HG03025 (cell line): ENCODE results near the gene PELI1.

Experiments
- ATAC-seq: cut with Tn5 transposase; IDR thresholded peaks from one replicate; pipeline ENCODE4 v1.9.1; 2021; ENCODE audit warnings: mild to moderate bottlenecking, moderate library complexity; ENCODE audit not compliant: unreplicated experiment, low FRiP score

The PELI1 gene

DNA sequence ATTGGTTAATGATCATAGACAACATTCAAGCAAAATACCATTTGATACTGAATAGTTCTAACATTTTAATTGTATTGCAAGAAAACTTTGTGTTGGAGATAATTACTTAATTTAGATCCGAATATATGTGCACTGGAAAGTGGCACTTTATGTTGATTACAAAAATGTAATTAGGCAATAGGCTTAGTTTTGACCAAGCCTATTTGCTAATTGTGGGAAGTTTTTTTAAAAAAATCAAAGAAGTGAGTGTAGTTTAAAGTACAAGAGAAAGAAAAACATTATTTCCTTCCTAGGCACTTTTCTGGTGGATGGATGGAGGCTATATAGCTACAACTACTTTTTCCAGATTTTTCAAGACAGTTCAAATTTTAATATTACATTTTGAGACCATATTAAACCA, 18.3 kb upstream of the PELI1 start:
- ATAC-seq, result no peak

- ATAC-seq, result no peak
Observed at GRCh38 chr2:64157792-64158191, 13.6 kb upstream of the PELI1 start.

DNA sequence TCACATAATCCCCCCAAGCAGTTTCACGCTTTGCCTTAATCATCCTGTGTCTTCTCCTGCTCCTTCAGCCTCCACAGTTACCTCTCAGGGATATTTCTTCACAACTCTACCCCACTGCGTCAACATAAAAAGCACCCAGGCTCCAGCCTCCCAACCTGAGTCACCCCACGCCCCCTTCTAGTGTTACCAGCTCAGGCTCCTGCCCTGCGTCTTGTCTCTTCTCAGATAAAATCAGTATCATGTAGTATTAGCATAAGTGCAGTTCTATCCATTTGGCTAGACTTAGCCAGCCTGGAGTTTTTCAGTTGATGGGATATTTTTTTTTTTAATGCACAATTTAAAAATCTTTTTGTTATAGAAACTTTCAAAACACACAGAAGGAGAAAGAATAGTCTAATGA, 9.6 kb upstream of the PELI1 start:
- ATAC-seq, result no peak

DNA sequence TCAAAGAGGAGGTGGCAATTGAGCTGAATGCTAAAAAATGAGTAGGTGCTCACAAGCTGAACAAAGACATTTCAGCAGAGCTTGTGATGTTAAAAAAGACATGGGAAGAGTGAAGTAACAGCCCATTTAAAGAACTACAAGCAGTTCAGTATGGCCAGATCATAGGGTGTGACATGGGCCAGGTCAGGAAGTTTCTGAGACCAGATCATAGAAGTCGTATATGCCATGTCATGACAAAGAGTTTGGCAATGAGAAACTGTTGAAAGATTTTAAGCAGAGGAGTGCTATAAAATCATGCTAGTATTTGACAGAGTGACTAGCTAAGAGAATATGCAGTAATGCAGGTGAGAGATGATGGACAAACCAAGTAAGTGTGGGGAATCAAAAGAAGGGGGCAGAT, 7.3 kb upstream of the PELI1 start:
- ATAC-seq, result no peak

GRCh38 chr2:64145714-64146113, 1.5 kb upstream of the PELI1 start:
- ATAC-seq, result no peak

GRCh38 chr2:64145119-64145518, 899 bp upstream of the PELI1 start:
- ATAC-seq, result no peak

DNA sequence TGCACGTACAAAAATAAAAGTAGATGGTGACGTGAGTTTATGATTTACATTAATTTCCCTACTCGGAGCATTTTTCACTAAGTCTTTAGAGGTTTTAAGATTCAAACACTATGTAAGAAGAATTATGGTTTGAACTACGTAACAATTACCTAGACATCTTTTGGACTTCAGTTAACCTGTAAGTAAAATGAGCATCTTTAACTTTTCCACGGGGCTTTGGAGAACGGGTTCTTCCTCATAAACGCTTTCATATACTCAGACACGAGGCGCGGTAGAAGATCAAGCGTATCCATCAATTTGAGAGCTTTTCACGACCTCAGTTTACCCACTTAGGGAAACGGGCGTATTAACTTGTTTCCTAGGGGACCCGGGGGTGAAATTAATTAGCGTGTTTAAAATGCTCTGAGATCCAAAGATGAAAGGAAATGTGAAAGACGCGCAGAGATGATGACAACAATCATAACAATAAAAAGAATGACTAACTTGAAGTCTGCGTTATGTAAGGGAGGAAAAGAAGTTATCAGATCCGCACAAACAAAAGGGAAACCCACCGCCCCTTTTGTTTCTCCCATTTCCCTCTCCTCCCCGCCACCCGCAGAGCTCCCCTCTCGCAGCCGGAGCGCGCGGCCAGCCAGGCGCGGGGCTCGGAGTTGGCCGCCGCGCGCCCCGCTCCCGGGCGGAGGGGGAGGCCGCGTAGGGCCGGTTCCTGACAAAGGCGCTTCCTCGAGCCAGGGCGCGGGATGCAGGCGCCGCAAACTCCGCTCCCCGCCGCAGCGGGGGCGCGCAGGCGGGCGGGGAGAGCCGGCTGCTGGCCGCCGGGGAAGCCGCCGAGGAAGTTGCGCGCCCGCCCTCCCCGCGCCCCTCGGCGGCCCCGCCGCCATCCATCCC, 807 bp downstream of the PELI1 start:
- ATAC-seq, result peak; percentile 18

DNA sequence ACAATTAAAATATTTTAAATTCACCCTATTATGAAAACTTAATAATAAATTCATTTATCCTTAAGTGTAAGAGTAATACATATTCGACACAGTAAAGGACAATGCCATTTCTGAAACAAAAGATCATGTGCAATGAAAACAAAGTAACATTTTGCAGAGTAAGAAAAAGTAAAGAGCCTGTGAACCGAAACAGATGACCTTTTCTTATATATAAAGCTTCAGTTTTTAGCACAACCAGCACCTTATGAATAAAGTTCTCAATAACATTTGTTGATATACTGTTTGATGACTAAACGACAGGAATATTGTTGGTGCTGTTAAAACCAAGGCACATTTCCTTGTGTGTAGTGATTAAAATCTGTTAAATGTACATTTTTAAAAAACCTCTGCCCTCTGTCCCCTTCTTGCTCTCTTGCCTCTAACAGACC, 1.5 kb downstream of the PELI1 start:
- no peak for ATAC-seq

- ATAC-seq, result no peak
Observed at GRCh38 chr2:64141674-64142405, 2.4 kb downstream of the PELI1 start.

DNA sequence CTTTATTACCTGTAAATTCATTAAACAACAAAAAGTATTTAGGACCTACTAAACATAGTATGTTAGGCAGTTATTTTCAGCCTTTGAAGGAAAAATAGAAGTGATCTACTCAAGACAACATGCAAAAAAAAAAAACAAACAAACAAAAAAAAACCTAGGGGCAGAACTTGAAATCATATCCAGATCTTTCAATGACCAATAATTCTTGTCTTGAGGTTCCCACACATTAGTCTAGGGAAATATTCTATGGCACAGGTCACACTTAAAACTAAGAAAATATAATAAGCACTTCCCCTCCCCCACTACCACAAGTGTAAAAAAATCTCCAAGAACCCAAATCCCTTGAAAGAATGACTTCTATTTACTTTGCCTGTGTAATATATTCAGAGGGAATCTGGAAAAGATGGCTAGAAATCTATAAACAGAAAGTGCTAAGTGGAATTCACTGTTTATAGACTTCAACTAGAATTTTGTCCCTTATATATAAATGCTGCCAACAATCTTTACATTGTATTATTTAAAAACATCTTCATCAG, 3.5 kb downstream of the PELI1 start:
- no peak for ATAC-seq

- no peak for ATAC-seq
Observed at GRCh38 chr2:64139956-64140355, 4.3 kb downstream of the PELI1 start.

GRCh38 chr2:64137996-64138395, 6.2 kb downstream of the PELI1 start:
- ATAC-seq, result no peak

GRCh38 chr2:64137567-64137966, 6.7 kb downstream of the PELI1 start:
- ATAC-seq, result no peak

DNA sequence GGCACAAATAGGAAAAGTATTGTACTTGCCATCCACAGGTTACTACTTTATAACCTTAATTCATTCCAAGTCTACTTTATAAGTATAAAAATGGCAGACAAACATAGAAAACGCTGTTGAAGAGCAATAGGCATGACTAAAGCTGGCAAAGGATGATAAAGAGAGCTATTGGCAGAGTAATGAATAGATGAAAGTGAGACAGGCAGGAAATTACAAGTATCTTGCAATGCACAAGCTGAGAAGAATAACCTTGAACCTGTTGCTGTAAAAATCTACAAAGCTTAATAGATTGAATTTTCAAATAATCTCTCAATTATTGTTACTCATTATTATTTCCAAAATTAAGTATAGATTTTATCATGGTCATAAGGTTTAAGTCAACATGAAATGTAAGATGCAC, 8.8 kb downstream of the PELI1 start:
- no peak for ATAC-seq

DNA sequence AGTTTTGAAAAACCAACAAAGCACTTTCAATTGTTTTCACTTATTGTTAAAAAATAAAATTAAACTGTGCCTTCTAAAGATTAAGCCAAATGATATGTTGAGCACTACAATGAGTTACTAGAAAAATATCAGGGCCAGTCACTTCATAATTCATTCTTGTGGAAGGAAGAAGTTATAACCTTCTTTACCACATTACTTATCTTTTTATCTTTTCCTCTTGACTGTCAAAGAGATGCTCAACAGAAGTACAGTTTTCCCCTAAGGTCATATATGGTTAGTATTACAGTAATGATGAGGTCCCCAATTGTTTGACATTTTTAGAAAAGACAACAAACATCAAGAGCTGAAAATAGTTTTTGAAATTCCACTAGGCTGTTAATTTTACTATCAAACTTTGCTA, 9.4 kb downstream of the PELI1 start:
- ATAC-seq, result no peak

GRCh38 chr2:64133828-64134227, 10.4 kb downstream of the PELI1 start:
- no peak for ATAC-seq

GRCh38 chr2:64133354-64133753, 10.9 kb downstream of the PELI1 start:
- ATAC-seq, result no peak

DNA sequence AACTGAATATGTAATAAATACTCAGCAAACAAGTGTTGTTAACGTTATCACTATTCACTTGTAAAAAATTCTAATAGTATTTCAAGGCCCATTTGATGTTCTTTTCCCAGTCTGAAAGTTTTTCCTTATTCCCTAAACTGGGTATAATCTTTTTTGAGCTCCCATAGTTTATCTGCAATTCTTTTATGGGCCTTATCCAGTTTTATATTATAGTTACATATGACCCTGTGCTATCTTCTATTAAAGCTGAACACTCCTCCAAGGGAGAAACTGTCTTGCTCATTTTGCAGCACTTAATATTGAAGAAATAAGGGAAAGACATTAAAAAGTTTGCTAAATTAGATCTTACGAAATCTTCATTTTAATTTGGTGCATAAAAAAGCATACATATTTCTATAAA, 13.9 kb downstream of the PELI1 start:
- no peak for ATAC-seq

DNA sequence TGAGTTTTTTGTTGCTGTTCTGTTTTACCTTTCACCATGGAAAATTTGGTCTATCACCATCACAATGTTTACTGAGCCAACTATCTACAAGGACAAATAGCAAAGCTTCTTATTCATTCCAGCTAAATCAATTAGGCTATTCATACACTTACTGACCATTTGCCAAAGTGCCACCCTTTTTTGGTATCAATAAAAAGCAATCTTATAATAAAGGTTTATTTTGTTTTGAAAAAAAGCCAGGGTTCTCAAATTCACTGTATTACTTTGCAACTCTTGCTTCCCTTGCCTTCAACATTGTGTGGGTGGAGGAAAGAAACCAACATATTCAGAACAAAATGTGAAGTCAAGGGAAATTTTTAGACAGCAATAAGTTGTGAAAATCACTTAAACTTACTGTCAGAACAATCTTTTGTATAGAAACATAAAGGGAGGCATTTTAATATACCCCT, 15.3 kb downstream of the PELI1 start:
- no peak for ATAC-seq

- no peak for ATAC-seq
Observed at GRCh38 chr2:64128406-64128805, 15.8 kb downstream of the PELI1 start.

- no peak for ATAC-seq
Observed at GRCh38 chr2:64127119-64127518, 17.1 kb downstream of the PELI1 start.

DNA sequence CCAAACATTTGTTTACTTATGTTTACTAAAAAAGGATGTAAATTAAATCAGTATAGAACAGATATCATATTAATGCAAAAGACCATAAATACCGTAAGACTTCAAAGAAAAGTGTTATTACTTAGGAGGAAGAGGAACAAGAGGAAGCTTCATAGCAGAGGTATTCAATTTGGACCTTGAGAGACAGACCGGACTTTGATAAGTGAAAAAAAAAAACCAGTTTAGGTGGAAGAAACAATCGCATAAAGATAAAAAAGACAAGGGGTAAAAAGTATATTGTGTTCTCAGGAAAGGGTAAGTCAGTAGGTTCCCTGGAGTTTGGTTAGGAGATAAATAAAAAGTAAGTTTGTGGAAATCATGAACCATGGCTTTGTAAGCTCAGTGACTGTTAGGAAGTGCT, 17.6 kb downstream of the PELI1 start:
- ATAC-seq, result no peak
